H1 (cell line): Measurements from ENCODE around the gene ADARB2. TPM values are rescaled to one million over a fixed set of nuclear protein-coding genes. Genes with fewer than 3 reads are reported as not detected.

Experiments used
- CTCF ChIA-PET: fragments of 300-600 bp; sonication (Branson Sonifier 250); formaldehyde crosslinking; loops from one replicate; lab custom pipeline; 2021; ENCODE audit not compliant: partially characterized antibody; lab: Charles Lee
- POLR2A ChIA-PET: fragments of 300-600 bp; sonication (Branson Sonifier 250); formaldehyde crosslinking; loops from one replicate; lab custom pipeline; 2021; ENCODE audit warnings: inconsistent platforms; ENCODE audit not compliant: partially characterized antibody; lab: Charles Lee
- DNase-seq, 2 experiments: peaks; one replicate each; pipeline versions ENCODE4 v3.0.0 to v3.0.0-alpha.2; 2010 to 2022; ENCODE audit warnings: low spot score in 2 of 2, low read depth in 1 of 2, mixed read lengths in 1 of 2
- FAIRE-seq: peaks from 2 replicates; lab custom pipeline; 2011; peaks lifted over from hg19 to GRCh38; lab: Jason Lieb, UNC
- H2AFZ ChIP-seq: 2 replicates; pipeline ENCODE4 v1.8.1; 2012; ENCODE audit warnings: low read length, inconsistent platforms
- H2AK5ac ChIP-seq: 2 replicates; pipeline ENCODE4 v1.6.1; 2013; ENCODE audit warnings: low read depth, low read length
- H2BK120ac ChIP-seq: replicated peaks from 2 replicates; pipeline ENCODE3; 2013; ENCODE audit warnings: low read depth, low read length, inconsistent platforms
- H2BK12ac ChIP-seq: 2 replicates; pipeline ENCODE4 v1.6.1; 2013; ENCODE audit warnings: low read depth, low read length
- H2BK15ac ChIP-seq: 2 replicates; pipeline ENCODE4 v1.6.1; 2013; ENCODE audit warnings: low read length
- H2BK20ac ChIP-seq: 2 replicates; pipeline ENCODE4 v1.6.1; 2013; ENCODE audit warnings: low read length
- H2BK5ac ChIP-seq: 2 replicates; pipeline ENCODE4 v1.6.1; 2013; ENCODE audit warnings: low read depth, low read length
- H3K14ac ChIP-seq: 2 replicates; pipeline ENCODE4 v1.6.1; 2013; ENCODE audit warnings: inconsistent platforms; ENCODE audit not compliant: insufficient read length
- H3K18ac ChIP-seq: 2 replicates; pipeline ENCODE4 v1.6.1; 2013; ENCODE audit warnings: low read length; ENCODE audit errors: extremely low read depth
- H3K23ac ChIP-seq: 2 replicates; pipeline ENCODE4 v1.6.1; 2013; ENCODE audit warnings: inconsistent platforms; ENCODE audit not compliant: insufficient read length
- H3K23me2 ChIP-seq: 2 replicates; pipeline ENCODE4 v1.6.1; 2013; ENCODE audit warnings: low read depth, low read length
- H3K27ac ChIP-seq: 2 replicates; pipeline ENCODE4 v1.6.1; 2011; ENCODE audit warnings: low read depth, low read length, inconsistent platforms
- H3K27me3 ChIP-seq, 4 experiments: replicated peaks in 1 of 4; 1 replicate in 1 of 4; 2 replicates in 3 of 4; pipeline versions ENCODE4 v1.6.1 to v1.8.1; 2011 to 2013; ENCODE audit warnings: low read length in 3 of 4, mild to moderate bottlenecking in 3 of 4, inconsistent platforms in 2 of 4, mixed read lengths in 2 of 4, moderate library complexity in 1 of 4; ENCODE audit not compliant: control insufficient read depth in 3 of 4, insufficient read depth in 3 of 4; ENCODE audit errors: extremely low read depth in 1 of 4
- H3K36me3 ChIP-seq, 4 experiments: 2 replicates each; pipeline versions ENCODE4 v1.6.1 to v1.8.1; 2011 to 2013; ENCODE audit warnings: mild to moderate bottlenecking in 4 of 4, low read length in 3 of 4, moderate library complexity in 2 of 4, control low read depth in 1 of 4, inconsistent platforms in 1 of 4; ENCODE audit not compliant: insufficient read depth in 4 of 4, control insufficient read depth in 2 of 4
- H3K4ac ChIP-seq: replicated peaks from 2 replicates; pipeline ENCODE3; 2013; ENCODE audit warnings: low read length, low read depth, mixed read lengths, inconsistent platforms; ENCODE audit not compliant: insufficient read length
- H3K4me1 ChIP-seq, 4 experiments: replicated peaks in 1 of 4; 1 replicate in 1 of 4; 2 replicates in 3 of 4; pipeline versions ENCODE4 v1.6.1 to v1.8.1; 2011 to 2013; ENCODE audit warnings: low read length in 3 of 4, inconsistent platforms in 2 of 4, mixed read lengths in 1 of 4; ENCODE audit not compliant: insufficient read depth in 4 of 4, control insufficient read depth in 3 of 4
- H3K4me2 ChIP-seq, 2 experiments: 2 replicates each; pipeline versions ENCODE4 v1.6.1 to v1.8.1; 2011 to 2013; ENCODE audit warnings: low read depth in 2 of 2, low read length in 2 of 2, control low read depth in 1 of 2, inconsistent platforms in 1 of 2, mild to moderate bottlenecking in 1 of 2; ENCODE audit not compliant: insufficient read depth in 1 of 2
- H3K4me3 ChIP-seq, 4 experiments: fragments of 200-600, 300-600 bp in 1 of 4; sonication (generic), shearing (Covaris generic), sonication (Bioruptor Twin) in 1 of 4; 2 replicates each; pipeline versions ENCODE4 v1.5.1 to v1.8.1; 2011 to 2016; ENCODE audit warnings: low read length in 4 of 4, low read depth in 3 of 4, control low read depth in 2 of 4, inconsistent platforms in 2 of 4, mild to moderate bottlenecking in 2 of 4, mixed read lengths in 1 of 4, moderate library complexity in 1 of 4; ENCODE audit not compliant: insufficient read depth in 2 of 4; ENCODE audit errors: extremely low read depth in 1 of 4
- H3K56ac ChIP-seq: replicated peaks from 2 replicates; pipeline ENCODE3; 2013; ENCODE audit warnings: low read depth, mild to moderate bottlenecking, mixed read lengths, low read length, inconsistent platforms; ENCODE audit not compliant: insufficient read length
- H3K79me1 ChIP-seq: 2 replicates; pipeline ENCODE4 v1.6.1; 2013; ENCODE audit warnings: low read depth, low read length, control low read depth
- H3K79me2 ChIP-seq, 2 experiments: 2 replicates each; pipeline versions ENCODE4 v1.6.1 to v1.8.1; 2012 to 2013; ENCODE audit warnings: low read length in 2 of 2, mild to moderate bottlenecking in 2 of 2, inconsistent platforms in 1 of 2; ENCODE audit not compliant: insufficient read depth in 2 of 2, control insufficient read depth in 1 of 2
- H3K9ac ChIP-seq, 4 experiments: replicated peaks in 1 of 4; 1 replicate in 1 of 4; 2 replicates in 3 of 4; pipeline versions ENCODE4 v1.6.1 to v1.8.1; 2011 to 2013; ENCODE audit warnings: low read depth in 3 of 4, low read length in 3 of 4, control low read depth in 2 of 4, mild to moderate bottlenecking in 2 of 4, moderate library complexity in 2 of 4, inconsistent platforms in 1 of 4; ENCODE audit errors: extremely low read depth in 1 of 4
- H3K9me3 ChIP-seq, 2 experiments: 2 replicates each; pipeline versions ENCODE4 v1.6.1 to v1.8.1; 2012 to 2013; ENCODE audit warnings: mild to moderate bottlenecking in 2 of 2, moderate library complexity in 2 of 2, control low read depth in 1 of 2, inconsistent platforms in 1 of 2, low read depth in 1 of 2, low read length in 1 of 2, mixed read lengths in 1 of 2; ENCODE audit not compliant: insufficient read depth in 2 of 2
- H4K20me1 ChIP-seq, 2 experiments: replicated peaks in 1 of 2; 2 replicates each; pipeline versions ENCODE3 to v1.8.1; 2011 to 2013; ENCODE audit warnings: inconsistent platforms in 2 of 2, low read length in 2 of 2, mild to moderate bottlenecking in 1 of 2; ENCODE audit not compliant: insufficient read depth in 2 of 2, control insufficient read depth in 1 of 2
- H4K5ac ChIP-seq: 2 replicates; pipeline ENCODE4 v1.6.1; 2013; ENCODE audit warnings: low read length, low read depth, mixed read lengths, inconsistent platforms; ENCODE audit not compliant: insufficient read length
- H4K8ac ChIP-seq: 2 replicates; pipeline ENCODE4 v1.8.0; 2013; ENCODE audit warnings: mild to moderate bottlenecking, moderate library complexity, low read length, inconsistent platforms; ENCODE audit not compliant: insufficient read depth; ENCODE audit errors: extremely low read depth
- H4K91ac ChIP-seq: replicated peaks from 2 replicates; pipeline ENCODE3; 2013; ENCODE audit warnings: low read length, mixed read lengths, inconsistent platforms; ENCODE audit not compliant: insufficient read length
- BCL11A ChIP-seq, 2 experiments: IDR thresholded peaks; one replicate each; pipeline ENCODE4 v1.6.1; 2011; ENCODE audit warnings: low read depth in 2 of 2, low read length in 2 of 2, mild to moderate bottlenecking in 2 of 2
- HDAC6 ChIP-seq: IDR thresholded peaks from one replicate; pipeline ENCODE4 v1.7.1; 2012; ENCODE audit warnings: low read depth, mild to moderate bottlenecking, inconsistent platforms, low read length, moderate library complexity
- POLR2AphosphoS5 ChIP-seq: IDR thresholded peaks from 2 replicates; pipeline ENCODE4 v1.6.1; 2011; ENCODE audit warnings: low read depth, low read length
- SRF ChIP-seq: IDR thresholded peaks from 2 replicates; pipeline ENCODE4 v1.6.1; 2011; ENCODE audit warnings: mild to moderate bottlenecking, low read depth, low read length, moderate library complexity
- WGBS, 2 experiments: shearing (Covaris generic) in 1 of 2; methylation state at CpG; one replicate each; pipeline versions ENCODE4 v1.1.6 to v1.1.7; 2013 to 2015; ENCODE audit warnings: low lambda C conversion rate in 2 of 2, mixed read lengths in 2 of 2, inconsistent platforms in 1 of 2, low coverage in 1 of 2, missing lambda C conversion rate in 1 of 2; ENCODE audit not compliant: insufficient replicate concordance in 2 of 2, insufficient coverage in 1 of 2, insufficient read length in 1 of 2; ENCODE audit errors: extremely low coverage in 1 of 2, missing lambda C conversion rate in 1 of 2; 5-methylcytosine and 5-hydroxymethylcytosine counted together
- polyA plus RNA-seq, 7 experiments: library from polyadenylated mRNA; depleted of rRNA in 3 of 7; stranded (reverse) in 5 of 7; unstranded in 2 of 7; fragments of >200 nt in 5 of 7; fragments of 200-250 nt in 2 of 7; gene quantifications; 1 replicate in 5 of 7; 2 replicates in 1 of 7; 4 replicates in 1 of 7; pipeline versions ENCODE4 v1.2.1 to v1.2.3, GENCODE V29; 2011 to 2013; ENCODE audit warnings: missing spikeins in 2 of 7, mixed read lengths in 2 of 7
- total RNA-seq: library from RNA; stranded (reverse); fragmentation: NEBNext Ultra II Directional; extraction: Animal tissue kit (Norgen Biotek cat#: 25700); gene quantifications from 2 replicates; pipeline ENCODE4 v1.2.1, GENCODE V29; 2021

Gene ADARB2
- total and polyA plus RNA-seq, 2 of the 8 experiments (the other 6 are each of a cell fraction or from before 2014, with no cell fraction given), result 2.2 to 2.8 TPM

- no peak overlapping the region for H4K91ac ChIP-seq
- no peak overlapping the region for H3K4me3 ChIP-seq
- H3K23ac ChIP-seq, result no peak overlapping the region
- no peak overlapping the region for H2AFZ ChIP-seq
- H3K56ac ChIP-seq, result no peak overlapping the region
- no peak overlapping the region for H3K18ac ChIP-seq
- H2AK5ac ChIP-seq, result no peak overlapping the region
- peaks cover 0 to 3% of the 10 kb centered on the region in 2 experiments for H4K20me1 ChIP-seq
- H2BK120ac ChIP-seq, result no peak overlapping the region
- WGBS, 2 experiments, result 86% methylated on average over 14 of the region's 14 CpGs; no CpG with 5 or more reads in 1 of the 2 experiments
- no peaks in the 10 kb centered on the region for H3K79me2 ChIP-seq
- no peaks in the 10 kb centered on the region for H3K23me2 ChIP-seq
- POLR2A ChIA-PET, result no interaction called here
- H2BK15ac ChIP-seq, result no peak overlapping the region
- no peaks in the 10 kb centered on the region for H3K9me3 ChIP-seq
- no peak overlapping the region for H2BK5ac ChIP-seq
- H3K36me3 ChIP-seq, result no peaks in the 10 kb centered on the region
- H3K9ac ChIP-seq, result no peak overlapping the region
- H3K79me1 ChIP-seq, result no peaks in the 10 kb centered on the region
- H2BK20ac ChIP-seq, result no peak overlapping the region
- peaks cover 3 to 7% (median 5%) of the 10 kb centered on the region in 4 experiments; a peak in 5 of 7 replicates for H3K4me1 ChIP-seq
- no peak overlapping the region for H3K4ac ChIP-seq
- H3K4me2 ChIP-seq, result no peak overlapping the region
- H2BK12ac ChIP-seq, result no peak overlapping the region
- no peak for TF ChIP-seq HDAC6
- TF ChIP-seq SRF, result no peak
- TF ChIP-seq POLR2AphosphoS5, result no peak
- TF ChIP-seq BCL11A (IDR thresholded peaks at IDR 0.05; ENCODE audit: low read depth in 2 of 2, low read length in 2 of 2), result no peak
- no peak overlapping the region for H3K14ac ChIP-seq
- FAIRE-seq (no peak), DNase-seq (no peak)
- no peak overlapping the region for H4K5ac ChIP-seq
- no peaks in the 10 kb centered on the region for H3K27me3 ChIP-seq
- H3K27ac ChIP-seq, result no peak overlapping the region
- CTCF ChIA-PET, result interaction anchor here (0.9 to 1.6 kb wide), 4 partner anchors 15 to 248 kb away, joined by 3 to 4 read pairs (median 3); no protein-coding TSS in a partner anchor
- no peak overlapping the region for H4K8ac ChIP-seq
These were observed 108.6 kb downstream of the ADARB2 start for GRCh38 chr10:1628757-1629156.
